ENCODE data around the gene CHFR.
"Not testable (repeated sequence)": the region's sequence is repeated elsewhere in the genome, so short reads cannot be mapped to it uniquely, and the experiment has no call there.

The CHFR gene

GRCh38 chr12:132837693-132838409 lies 49.6 kb downstream of the CHFR start:
- no peaks in the 10 kb centered on the region for H3K9me3 ChIP-seq (ENCODE audit: control insufficient read depth in 1 of 2, low read length in 2 of 2)
- H3K27ac ChIP-seq (ENCODE audit: low read length) = no peak overlapping the region
- peaks cover 0 to 5% of the 10 kb centered on the region in 2 donors for H3K4me1 ChIP-seq (ENCODE audit: control insufficient read depth in 1 of 2, insufficient read depth in 2 of 2, low read length in 2 of 2)
- no peaks in the 10 kb centered on the region for H3K27me3 ChIP-seq (ENCODE audit: low read depth, low read length)
- H3K4me3 ChIP-seq (ENCODE audit: low read depth in 1 of 2, low read length in 2 of 2) = no peak overlapping the region
- peaks cover 15 to 45% of the 10 kb centered on the region in 2 donors for H3K36me3 ChIP-seq (ENCODE audit: control insufficient read depth in 1 of 2, insufficient read depth in 2 of 2, low read length in 2 of 2)

- Histone ChIP-seq H3K27ac (ENCODE audit: low read length) (no peak overlapping the region), H3K4me1 (ENCODE audit: control insufficient read depth in 1 of 2, insufficient read depth in 2 of 2, low read length in 2 of 2) (peaks cover 0 to 5% of the 10 kb centered on the region in 2 donors), H3K36me3 (ENCODE audit: control insufficient read depth in 1 of 2, insufficient read depth in 2 of 2, low read length in 2 of 2) (peaks cover 18 to 41% of the 10 kb centered on the region in 2 donors)
Observed at GRCh38 chr12:132836795-132837331, 50.5 kb downstream of the CHFR start.

GRCh38 chr12:132836230-132836629 lies 51.2 kb downstream of the CHFR start:
- H3K27me3 ChIP-seq (ENCODE audit: low read depth, low read length); H3K4me3 ChIP-seq (ENCODE audit: low read depth in 1 of 2, low read length in 2 of 2); H3K4me1 ChIP-seq (ENCODE audit: control insufficient read depth in 1 of 2, insufficient read depth in 2 of 2, low read length in 2 of 2); H3K27ac ChIP-seq (ENCODE audit: low read length); H3K9me3 ChIP-seq (ENCODE audit: control insufficient read depth in 1 of 2, low read length in 2 of 2): not testable (repeated sequence)
- H3K36me3 ChIP-seq (ENCODE audit: control insufficient read depth in 1 of 2, insufficient read depth in 2 of 2, low read length in 2 of 2) = peaks cover 15 to 36% of the 10 kb centered on the region in 2 donors

More at GRCh38 chr12:132836795-132837331, 50.5 kb downstream of the CHFR start:
- no peaks in the 10 kb centered on the region for H3K27me3 ChIP-seq (ENCODE audit: low read depth, low read length)
- H3K4me3 ChIP-seq (ENCODE audit: low read depth in 1 of 2, low read length in 2 of 2) = no peak overlapping the region
- no peaks in the 10 kb centered on the region for H3K9me3 ChIP-seq (ENCODE audit: control insufficient read depth in 1 of 2, low read length in 2 of 2)

GRCh38 chr12:132835076-132836025 lies 52.1 kb downstream of the CHFR start:
- no peaks in the 10 kb centered on the region for H3K9me3 ChIP-seq (ENCODE audit: control insufficient read depth in 1 of 2, low read length in 2 of 2)
- H3K27me3 ChIP-seq (ENCODE audit: low read depth, low read length) = no peaks in the 10 kb centered on the region
- H3K27ac ChIP-seq (ENCODE audit: low read length) = no peak overlapping the region
- peaks cover 0 to 5% of the 10 kb centered on the region in 2 donors for H3K4me1 ChIP-seq (ENCODE audit: control insufficient read depth in 1 of 2, insufficient read depth in 2 of 2, low read length in 2 of 2)
- H3K4me3 ChIP-seq (ENCODE audit: low read depth in 1 of 2, low read length in 2 of 2) = no peak overlapping the region
- H3K36me3 ChIP-seq (ENCODE audit: control insufficient read depth in 1 of 2, insufficient read depth in 2 of 2, low read length in 2 of 2) = peaks cover 10 to 27% of the 10 kb centered on the region in 2 donors

GRCh38 chr12:132834181-132834711 lies 53.2 kb downstream of the CHFR start:
- H3K27ac ChIP-seq (ENCODE audit: low read length) = no peak overlapping the region
- peaks cover 6 to 21% of the 10 kb centered on the region in 2 donors for H3K36me3 ChIP-seq (ENCODE audit: control insufficient read depth in 1 of 2, insufficient read depth in 2 of 2, low read length in 2 of 2)
- peaks cover 0 to 9% of the 10 kb centered on the region in 2 donors for H3K4me1 ChIP-seq (ENCODE audit: control insufficient read depth in 1 of 2, insufficient read depth in 2 of 2, low read length in 2 of 2)
- no peaks in the 10 kb centered on the region for H3K27me3 ChIP-seq (ENCODE audit: low read depth, low read length)
- no peaks in the 10 kb centered on the region for H3K9me3 ChIP-seq (ENCODE audit: control insufficient read depth in 1 of 2, low read length in 2 of 2)
- H3K4me3 ChIP-seq (ENCODE audit: low read depth in 1 of 2, low read length in 2 of 2) = no peak overlapping the region

GRCh38 chr12:132833341-132833740 lies 54.1 kb downstream of the CHFR start:
- no peak overlapping the region for H3K4me3 ChIP-seq (ENCODE audit: low read depth in 1 of 2, low read length in 2 of 2)
- H3K4me1 ChIP-seq (ENCODE audit: control insufficient read depth in 1 of 2, insufficient read depth in 2 of 2, low read length in 2 of 2) = peaks cover 0 to 10% of the 10 kb centered on the region in 2 donors
- H3K9me3 ChIP-seq (ENCODE audit: control insufficient read depth in 1 of 2, low read length in 2 of 2) = no peaks in the 10 kb centered on the region
- no peaks in the 10 kb centered on the region for H3K27me3 ChIP-seq (ENCODE audit: low read depth, low read length)
- peaks cover 6 to 21% of the 10 kb centered on the region in 2 donors for H3K36me3 ChIP-seq (ENCODE audit: control insufficient read depth in 1 of 2, insufficient read depth in 2 of 2, low read length in 2 of 2)
- H3K27ac ChIP-seq (ENCODE audit: low read length) = no peak overlapping the region

GRCh38 chr12:132831771-132832170 lies 55.6 kb downstream of the CHFR start:
- no peaks in the 10 kb centered on the region for H3K27me3 ChIP-seq (ENCODE audit: low read depth, low read length)
- H3K4me1 ChIP-seq (ENCODE audit: control insufficient read depth in 1 of 2, insufficient read depth in 2 of 2, low read length in 2 of 2) = peaks cover 8 to 21% of the 10 kb centered on the region in 2 donors
- H3K4me3 ChIP-seq (ENCODE audit: low read depth in 1 of 2, low read length in 2 of 2) = no peak overlapping the region
- H3K9me3 ChIP-seq (ENCODE audit: control insufficient read depth in 1 of 2, low read length in 2 of 2) = no peaks in the 10 kb centered on the region
- peaks cover 12 to 21% of the 10 kb centered on the region in 2 donors for H3K36me3 ChIP-seq (ENCODE audit: control insufficient read depth in 1 of 2, insufficient read depth in 2 of 2, low read length in 2 of 2)
- no peak overlapping the region for H3K27ac ChIP-seq (ENCODE audit: low read length)

GRCh38 chr12:132828706-132829534 lies 58.5 kb downstream of the CHFR start, which contains the start of gene GOLGA3:
GOLGA3 (minus strand) TSS chr12:132828869; CDS start chr12:132822128, 6,741 bp downstream.
- Histone ChIP-seq H3K4me3 (ENCODE audit: low read depth in 1 of 2, low read length in 2 of 2) (peak within 1 kb of the TSS; percentile 92 to 98), H3K36me3 (ENCODE audit: control insufficient read depth in 1 of 2, insufficient read depth in 2 of 2, low read length in 2 of 2) (peaks cover 28 to 33% of the 10 kb centered on the region in 2 donors), H3K27me3 (ENCODE audit: low read depth, low read length) (no peaks in the 10 kb centered on the region), H3K4me1 (ENCODE audit: control insufficient read depth in 1 of 2, insufficient read depth in 2 of 2, low read length in 2 of 2) (peaks cover 8 to 31% of the 10 kb centered on the region in 2 donors), H3K27ac (ENCODE audit: low read length) (peak within 1 kb of the TSS; percentile 96), H3K9me3 (ENCODE audit: control insufficient read depth in 1 of 2, low read length in 2 of 2) (no peaks in the 10 kb centered on the region)

GRCh38 chr12:132827763-132828703 lies 59.4 kb downstream of the CHFR start:
- H3K27me3 ChIP-seq (ENCODE audit: low read depth, low read length) = no peaks in the 10 kb centered on the region
- peaks cover 8 to 31% of the 10 kb centered on the region in 2 donors for H3K4me1 ChIP-seq (ENCODE audit: control insufficient read depth in 1 of 2, insufficient read depth in 2 of 2, low read length in 2 of 2)
- peak overlapping the region; percentile 92 to 98 for H3K4me3 ChIP-seq (ENCODE audit: low read depth in 1 of 2, low read length in 2 of 2)
- peak overlapping the region; percentile 83 for H3K27ac ChIP-seq (ENCODE audit: low read length)
- H3K9me3 ChIP-seq (ENCODE audit: control insufficient read depth in 1 of 2, low read length in 2 of 2) = no peaks in the 10 kb centered on the region
- peaks cover 28 to 30% of the 10 kb centered on the region in 2 donors for H3K36me3 ChIP-seq (ENCODE audit: control insufficient read depth in 1 of 2, insufficient read depth in 2 of 2, low read length in 2 of 2)
